Endothelial cell of umbilical vein (primary cell): ENCODE data around the gene FOXA1. TPM values are rescaled to one million over a fixed set of nuclear protein-coding genes. Genes with fewer than 3 reads are reported as not detected.
A peak's percentile ranks its signal among the peaks of the same experiment; 100 is the strongest.

Experiments used
- BruUV-seq: library from RNA; stranded (reverse); fragments of 400-500 nt; replicated peaks from 2 replicates; lab custom pipeline; 2021; lab: Mats Ljungman, UMichigan
- CTCF ChIA-PET: fragments of 300-600, 350-600 bp; sonication (Branson Sonifier 250); formaldehyde crosslinking; loops from one replicate; lab custom pipeline; 2021; ENCODE audit warnings: antibody characterized with exemption, inconsistent platforms; lab: Charles Lee
- POLR2A ChIA-PET: fragments of 300-600, 350-600 bp; sonication (Branson Sonifier 250); formaldehyde crosslinking; loops from one replicate; lab custom pipeline; 2021; ENCODE audit warnings: antibody characterized with exemption, inconsistent platforms; lab: Charles Lee
- DNase-seq: peaks from one replicate; pipeline ENCODE4 v3.0.0-alpha.2; 2011; ENCODE audit warnings: low read depth, low spot score
- FAIRE-seq: peaks from 2 replicates; lab custom pipeline; 2011; peaks lifted over from hg19 to GRCh38; lab: Jason Lieb, UNC
- H2AFZ ChIP-seq: 2 replicates; pipeline ENCODE4 v1.6.0; 2012; ENCODE audit warnings: low read depth, low read length, control low read depth, inconsistent platforms
- H3K27ac ChIP-seq: 2 replicates; pipeline ENCODE4 v1.5.1; 2011; ENCODE audit warnings: low read depth, mild to moderate bottlenecking, control low read depth, low read length, moderate library complexity; ENCODE audit not compliant: insufficient read depth
- H3K27me3 ChIP-seq, 2 experiments: 2 replicates each; pipeline versions ENCODE4 v1.6.0 to v1.6.1; 2011; ENCODE audit warnings: low read length in 2 of 2, mixed read lengths in 1 of 2; ENCODE audit not compliant: control insufficient read depth in 2 of 2, insufficient read depth in 2 of 2
- H3K36me3 ChIP-seq, 2 experiments: 2 replicates in 1 of 2; 3 replicates in 1 of 2; pipeline ENCODE4 v1.5.1; 2011; ENCODE audit warnings: low read length in 2 of 2, mild to moderate bottlenecking in 1 of 2, moderate library complexity in 1 of 2; ENCODE audit not compliant: control insufficient read depth in 2 of 2, insufficient read depth in 2 of 2; ENCODE audit errors: extremely low read depth in 1 of 2
- H3K4me1 ChIP-seq: 3 replicates; pipeline ENCODE4 v1.5.1; 2011; ENCODE audit warnings: mild to moderate bottlenecking, low read length; ENCODE audit not compliant: control insufficient read depth, insufficient read depth; ENCODE audit errors: extremely low read depth
- H3K4me2 ChIP-seq: 2 replicates; pipeline ENCODE4 v1.6.1; 2011; ENCODE audit warnings: low read length, control low read depth, mixed read lengths; ENCODE audit not compliant: insufficient read depth
- H3K4me3 ChIP-seq, 3 experiments: fragments of 200-600 bp in 1 of 3; sonication (generic), shearing (Covaris generic) in 1 of 3; replicated peaks in 1 of 3; 2 replicates each; pipeline ENCODE4 v1.5.1; 2011 to 2016; ENCODE audit warnings: control low read depth in 3 of 3, low read length in 3 of 3, mild to moderate bottlenecking in 2 of 3, inconsistent platforms in 1 of 3, low read depth in 1 of 3, moderate library complexity in 1 of 3; ENCODE audit not compliant: insufficient read depth in 1 of 3
- H3K79me2 ChIP-seq: 2 replicates; pipeline ENCODE4 v1.6.0; 2012; ENCODE audit warnings: low read length, inconsistent platforms; ENCODE audit not compliant: control insufficient read depth, insufficient read depth
- H3K9ac ChIP-seq: replicated peaks from 2 replicates; pipeline ENCODE3; 2011; ENCODE audit warnings: low read length, control low read depth; ENCODE audit not compliant: insufficient read depth; ENCODE audit errors: extremely low read depth
- H3K9me1 ChIP-seq: replicated peaks from 3 replicates; pipeline ENCODE4 v1.6.0; 2011; ENCODE audit warnings: mild to moderate bottlenecking, low read length; ENCODE audit not compliant: control insufficient read depth, insufficient read depth; ENCODE audit errors: extremely low read depth
- H3K9me3 ChIP-seq: replicated peaks from 2 replicates; pipeline ENCODE4 v1.5.1; 2012; ENCODE audit warnings: low read length, inconsistent platforms; ENCODE audit not compliant: control insufficient read depth, insufficient read depth
- H4K20me1 ChIP-seq: replicated peaks from 2 replicates; pipeline ENCODE3; 2011; ENCODE audit warnings: mild to moderate bottlenecking, low read length; ENCODE audit not compliant: control insufficient read depth, insufficient read depth; ENCODE audit errors: extremely low read depth
- EZH2 ChIP-seq: IDR thresholded peaks from 2 replicates; pipeline ENCODE4 v1.6.1; 2012; ENCODE audit warnings: borderline replicate concordance, low read depth, mild to moderate bottlenecking, moderate library complexity, low read length, inconsistent platforms; ENCODE audit not compliant: severe bottlenecking
- FOS ChIP-seq: IDR thresholded peaks from 2 replicates; pipeline ENCODE4 v1.6.1; 2011; ENCODE audit warnings: mild to moderate bottlenecking, low read length, moderate library complexity, borderline replicate concordance; ENCODE audit not compliant: insufficient read depth
- MYC ChIP-seq: IDR thresholded peaks from one replicate; pipeline ENCODE4 v1.6.1; 2011; ENCODE audit warnings: mild to moderate bottlenecking, low read depth, low read length
- POLR2AphosphoS5 ChIP-seq: IDR thresholded peaks from 2 replicates; pipeline ENCODE4 v1.6.1; 2012; ENCODE audit warnings: low read depth, mild to moderate bottlenecking, control low read depth, low read length, moderate library complexity; ENCODE audit not compliant: insufficient read depth
- dilution Hi-C: fragments of 300-500 bp; cut with MboI; formaldehyde crosslinking; loops from one replicate; pipeline ENCODE4 v1.15.0; 2019; ENCODE audit warnings: low sequenced_read_pairs; ENCODE audit not compliant: extremely low pct_ligation_motif_present
- intact Hi-C: fragments of 100-400 bp; cut with micrococcal nuclease; formaldehyde crosslinking; loops from one replicate; pipeline ENCODE4 v1.10.0; 2022
- polyA plus RNA-seq, 4 experiments: library from polyadenylated mRNA; depleted of rRNA in 3 of 4; stranded (reverse) in 3 of 4; unstranded in 1 of 4; fragments of >200 nt; gene quantifications; 2 replicates each; pipeline versions ENCODE4 v1.2.1 to v1.2.3, GENCODE V29; 2011 to 2012; ENCODE audit warnings: missing spikeins in 1 of 4
- total RNA-seq: library from RNA; stranded (reverse); gene quantifications from 2 replicates; pipeline ENCODE4 v1.2.3, GENCODE V29; 2021

Gene FOXA1
- total and polyA plus RNA-seq, 2 donors (not counting 3 experiments of a cell fraction or from before 2014, with no cell fraction given): 0.06 TPM; not detected in 1

DNA sequence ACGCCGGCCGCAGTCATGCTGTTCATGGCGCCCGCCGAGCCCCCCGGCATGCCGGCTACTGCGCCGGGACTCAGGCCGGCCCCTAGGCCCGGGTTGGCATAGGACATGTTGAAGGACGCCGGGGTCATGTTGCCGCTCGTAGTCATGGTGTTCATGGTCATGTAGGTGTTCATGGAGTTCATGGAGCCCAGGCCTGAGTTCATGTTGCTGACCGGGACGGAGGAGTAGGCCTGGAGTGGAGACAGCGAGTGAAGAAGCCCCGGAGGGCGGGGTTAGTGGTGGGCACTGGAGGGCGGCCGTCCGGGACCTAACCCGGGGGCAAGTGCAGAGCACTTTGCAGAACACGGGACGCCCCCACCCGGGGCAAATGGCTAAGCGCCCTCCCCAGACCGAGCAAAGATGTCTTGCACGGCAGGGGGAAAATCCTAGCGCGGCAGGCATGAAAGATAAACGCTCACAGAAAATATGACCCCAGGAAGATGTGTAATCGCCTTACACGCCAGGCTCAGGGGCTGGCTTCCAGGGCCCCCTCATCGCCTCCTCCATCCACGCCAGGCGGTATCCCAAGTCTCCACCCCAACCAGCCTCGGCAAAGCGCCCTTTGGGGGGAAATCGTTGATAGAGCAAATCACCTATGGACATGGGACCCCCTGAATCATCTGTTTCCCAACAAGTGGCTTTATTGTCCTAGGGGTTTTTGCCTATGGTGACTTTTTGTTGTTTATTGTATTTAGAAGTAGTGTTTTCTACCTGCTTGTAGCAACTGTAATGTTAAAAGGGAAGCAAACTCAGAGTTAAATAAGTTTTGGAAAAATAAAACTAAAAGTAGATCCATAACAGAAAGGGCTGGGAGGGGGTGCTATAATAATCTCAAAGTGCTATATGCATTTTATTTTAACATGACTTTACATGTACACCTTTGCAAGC lies 2.3 kb downstream of the FOXA1 start:
- intact Hi-C loops: no loop called here
- Histone ChIP-seq H3K36me3 (no peaks in the 10 kb centered on the region), H3K9ac (no peak overlapping the region), H3K4me1 (peaks cover 9% of the 10 kb centered on the region), H3K9me1 (no peaks in the 10 kb centered on the region), H3K79me2 (no peaks in the 10 kb centered on the region), H3K4me3 (no peak overlapping the region), H3K9me3 (no peaks in the 10 kb centered on the region), H2AFZ (no peak overlapping the region), H3K27me3 (peaks cover 73 to 88% of the 10 kb centered on the region in 2 experiments), H4K20me1 (no peaks in the 10 kb centered on the region), H3K27ac (no peak overlapping the region), H3K4me2 (no peak overlapping the region)
- dilution Hi-C loops: no loop called here
- TF ChIP-seq FOS (no peak), POLR2AphosphoS5 (no peak), EZH2 (peak; percentile 86), MYC (no peak)
- DNase-seq (no peak), FAIRE-seq (no peak)
- ChIA-PET POLR2A (no interaction called here), CTCF (interaction anchor here (0.6 to 1.5 kb wide), 11 partner anchors 7 to 362 kb away, joined by 3 to 9 read pairs (median 4); no protein-coding TSS in a partner anchor)
- BruUV-seq: no TSS peak

DNA sequence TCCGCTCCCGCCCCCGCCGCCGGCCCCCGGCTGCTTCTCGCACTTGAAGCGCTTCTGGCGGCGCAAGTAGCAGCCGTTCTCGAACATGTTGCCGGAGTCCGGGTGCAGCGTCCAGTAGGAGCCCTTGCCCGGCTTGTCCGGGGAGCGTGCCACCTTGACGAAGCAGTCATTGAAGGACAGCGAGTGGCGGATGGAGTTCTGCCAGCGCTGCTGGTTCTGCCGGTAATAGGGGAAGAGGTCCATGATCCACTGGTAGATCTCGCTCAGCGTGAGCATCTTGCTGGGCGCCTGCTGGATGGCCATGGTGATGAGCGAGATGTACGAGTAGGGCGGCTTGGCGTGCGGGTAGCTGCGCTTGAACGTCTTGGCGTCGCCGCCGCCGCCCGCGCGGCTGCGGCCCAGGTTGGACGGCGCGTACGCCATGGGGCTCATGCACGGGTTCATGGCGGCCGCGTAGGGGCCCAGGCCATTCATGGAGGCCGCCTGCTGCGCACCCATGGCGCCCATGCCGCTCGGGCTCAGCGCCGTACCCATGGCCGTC lies 3.0 kb downstream of the FOXA1 start:
- peaks cover 74 to 88% of the 10 kb centered on the region in 2 experiments for H3K27me3 ChIP-seq
- intact Hi-C loops: no loop called here
- H2AFZ ChIP-seq: peak overlapping the region; percentile 4
- peak; percentile 96 for TF ChIP-seq EZH2
- TF ChIP-seq FOS: no peak
- peaks cover 9% of the 10 kb centered on the region for H3K4me1 ChIP-seq
- H3K79me2 ChIP-seq: no peaks in the 10 kb centered on the region
- no TSS peak for BruUV-seq
- no peaks in the 10 kb centered on the region for H3K36me3 ChIP-seq
- H3K9me3 ChIP-seq: no peaks in the 10 kb centered on the region
- H3K9me1 ChIP-seq: no peaks in the 10 kb centered on the region
- H4K20me1 ChIP-seq: no peaks in the 10 kb centered on the region
- dilution Hi-C loops: no loop called here
- ChIA-PET POLR2A (no interaction called here), CTCF (interaction anchor here (1.1 kb wide), 1 partner anchor 345 kb away, joined by 3 read pairs; no protein-coding TSS in a partner anchor)
- FAIRE-seq (no peak), DNase-seq (no peak)
- H3K27ac ChIP-seq: no peak overlapping the region
- H3K9ac ChIP-seq: no peak overlapping the region
- H3K4me2 ChIP-seq: no peak overlapping the region
- no peak overlapping the region for H3K4me3 ChIP-seq
